ENCODE measurements around the gene SNUPN. TPM values are rescaled to one million over a fixed set of nuclear protein-coding genes. Genes with fewer than 3 reads are reported as not detected.
"Not testable (repeated sequence)": the region's sequence is repeated elsewhere in the genome, so short reads cannot be mapped to it uniquely, and the experiment has no call there.

Gene SNUPN
- total RNA-seq, 4 donors from 2014 or later, result 8.7 to 19.1 (median 13.5) TPM

GRCh38 chr15:75591655-75592364 lies 33.7 kb downstream of the SNUPN start:
- TF ChIP-seq, protein P1, sequence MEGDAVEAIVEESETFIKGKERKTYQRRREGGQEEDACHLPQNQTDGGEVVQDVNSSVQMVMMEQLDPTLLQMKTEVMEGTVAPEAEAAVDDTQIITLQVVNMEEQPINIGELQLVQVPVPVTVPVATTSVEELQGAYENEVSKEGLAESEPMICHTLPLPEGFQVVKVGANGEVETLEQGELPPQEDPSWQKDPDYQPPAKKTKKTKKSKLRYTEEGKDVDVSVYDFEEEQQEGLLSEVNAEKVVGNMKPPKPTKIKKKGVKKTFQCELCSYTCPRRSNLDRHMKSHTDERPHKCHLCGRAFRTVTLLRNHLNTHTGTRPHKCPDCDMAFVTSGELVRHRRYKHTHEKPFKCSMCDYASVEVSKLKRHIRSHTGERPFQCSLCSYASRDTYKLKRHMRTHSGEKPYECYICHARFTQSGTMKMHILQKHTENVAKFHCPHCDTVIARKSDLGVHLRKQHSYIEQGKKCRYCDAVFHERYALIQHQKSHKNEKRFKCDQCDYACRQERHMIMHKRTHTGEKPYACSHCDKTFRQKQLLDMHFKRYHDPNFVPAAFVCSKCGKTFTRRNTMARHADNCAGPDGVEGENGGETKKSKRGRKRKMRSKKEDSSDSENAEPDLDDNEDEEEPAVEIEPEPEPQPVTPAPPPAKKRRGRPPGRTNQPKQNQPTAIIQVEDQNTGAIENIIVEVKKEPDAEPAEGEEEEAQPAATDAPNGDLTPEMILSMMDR (IDR thresholded peaks at IDR 0.05), result no peak
- no peak for TF ChIP-seq POLR2A (IDR thresholded peaks at IDR 0.05)
- no peak overlapping the region for H3K4me3 ChIP-seq
- peaks cover 0 to 73% (median 0%) of the 10 kb centered on the region in 3 donors for H3K36me3 ChIP-seq
- DNase-seq, result no peak
- H3K4me1 ChIP-seq, result no peaks in the 10 kb centered on the region
- H3K27me3 ChIP-seq, result no peaks in the 10 kb centered on the region
- intact Hi-C loops (cut with DNase I), result no loop called here
- no peak overlapping the region for H3K27ac ChIP-seq
- H3K9me3 ChIP-seq, result no peaks in the 10 kb centered on the region
- WGBS, 2 donors, result 95 to 96% methylated on average over 3 to 4 of the region's 4 CpGs

- WGBS, 2 donors, result 83 to 85% methylated on average over 2 of the region's 2 CpGs
- no peak for TF ChIP-seq POLR2A (IDR thresholded peaks at IDR 0.05)
- TF ChIP-seq, protein P1 (IDR thresholded peaks at IDR 0.05), result no peak
Measured at GRCh38 chr15:75590239-75590638, 35.3 kb downstream of the SNUPN start.

DNA sequence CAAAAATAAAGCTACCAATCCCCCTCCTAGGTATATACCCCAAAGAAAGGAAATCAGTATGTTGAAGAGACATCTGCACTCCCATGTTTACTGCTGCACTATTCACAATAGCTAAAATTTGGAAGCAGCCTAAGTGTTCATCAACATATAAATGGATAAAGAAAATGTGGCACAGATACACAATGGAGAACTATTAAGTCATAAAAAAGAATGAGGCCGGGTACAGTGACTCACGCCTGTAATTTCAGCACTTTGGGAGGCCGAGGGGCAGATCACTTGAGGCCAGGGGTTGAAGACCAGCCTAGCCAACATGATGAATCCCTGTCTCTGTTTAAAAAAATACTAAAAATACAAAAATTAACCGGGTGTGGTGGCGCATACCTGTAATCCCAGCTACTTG lies 36.5 kb downstream of the SNUPN start:
- DNase-seq, result no peak
- Histone ChIP-seq H3K36me3 (peaks cover 0 to 45% (median 0%) of the 10 kb centered on the region in 3 donors), H3K27ac (no peak overlapping the region), H3K4me3 (no peak overlapping the region), H3K9me3 (no peaks in the 10 kb centered on the region), H3K27me3 (no peaks in the 10 kb centered on the region), H3K4me1 (peaks cover 0 to 4% (median 0%) of the 10 kb centered on the region in 3 donors)
- WGBS, 2 donors, result 91 to 92% methylated on average over 5 of the region's 5 CpGs
- intact Hi-C loops (cut with DNase I), result no loop called here
- TF ChIP-seq POLR2A (IDR thresholded peaks at IDR 0.05), result no peak
- TF ChIP-seq, protein P1 (IDR thresholded peaks at IDR 0.05), result no peak

More at GRCh38 chr15:75590239-75590638, 35.3 kb downstream of the SNUPN start:
- Histone ChIP-seq H3K9me3 (no peaks in the 10 kb centered on the region), H3K36me3 (peaks cover 0 to 57% (median 0%) of the 10 kb centered on the region in 3 donors), H3K4me1 (no peaks in the 10 kb centered on the region), H3K27ac (no peak overlapping the region), H3K4me3 (no peak overlapping the region), H3K27me3 (no peaks in the 10 kb centered on the region)
- intact Hi-C loops (cut with DNase I), result no loop called here
- no peak for DNase-seq

DNA sequence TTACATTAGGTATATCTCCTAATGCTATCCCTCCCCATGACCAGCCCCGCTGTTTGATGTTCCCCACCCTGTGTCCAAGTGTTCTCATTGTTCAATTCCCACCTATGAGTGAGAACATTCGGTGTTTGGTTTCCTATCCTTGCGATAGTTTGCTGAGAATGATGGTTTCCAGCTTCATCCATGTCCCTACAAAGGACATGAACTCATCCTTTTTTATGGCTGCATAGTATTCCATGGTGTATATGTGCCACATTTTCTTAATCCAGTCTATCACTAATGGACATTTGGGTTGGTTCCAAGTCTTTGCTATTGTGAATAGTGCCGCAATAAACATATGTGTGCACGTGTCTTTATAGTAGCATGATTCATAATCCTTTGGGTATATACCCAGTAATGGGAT lies 39.1 kb downstream of the SNUPN start:
- DNase-seq; H3K27ac ChIP-seq; H3K27me3 ChIP-seq; H3K4me3 ChIP-seq; intact Hi-C loops (cut with DNase I); H3K4me1 ChIP-seq; H3K9me3 ChIP-seq: not testable (repeated sequence)
- 92% methylated on average over 5 of the region's 5 CpGs for WGBS, 2 donors
- peaks cover 0 to 21% (median 0%) of the 10 kb centered on the region in 3 donors for H3K36me3 ChIP-seq

- 33 to 37% methylated on average over 4 of the region's 4 CpGs for WGBS, 2 donors
- Histone ChIP-seq H3K9me3 (no peaks in the 10 kb centered on the region), H3K4me3 (no peak overlapping the region), H3K36me3 (peaks cover 0 to 3% (median 0%) of the 10 kb centered on the region in 3 donors), H3K4me1 (peaks cover 0 to 14% (median 6%) of the 10 kb centered on the region in 3 donors), H3K27ac (no peak overlapping the region), H3K27me3 (no peaks in the 10 kb centered on the region)
- no peak for DNase-seq
- TF ChIP-seq, protein P1 (IDR thresholded peaks at IDR 0.05), result no peak
- TF ChIP-seq POLR2A (IDR thresholded peaks at IDR 0.05), result no peak
- intact Hi-C loops (cut with DNase I), result no loop called here
Measured at GRCh38 chr15:75584121-75584520, 41.4 kb downstream of the SNUPN start.
